ENCODE results near the gene MUC6.

DNA sequence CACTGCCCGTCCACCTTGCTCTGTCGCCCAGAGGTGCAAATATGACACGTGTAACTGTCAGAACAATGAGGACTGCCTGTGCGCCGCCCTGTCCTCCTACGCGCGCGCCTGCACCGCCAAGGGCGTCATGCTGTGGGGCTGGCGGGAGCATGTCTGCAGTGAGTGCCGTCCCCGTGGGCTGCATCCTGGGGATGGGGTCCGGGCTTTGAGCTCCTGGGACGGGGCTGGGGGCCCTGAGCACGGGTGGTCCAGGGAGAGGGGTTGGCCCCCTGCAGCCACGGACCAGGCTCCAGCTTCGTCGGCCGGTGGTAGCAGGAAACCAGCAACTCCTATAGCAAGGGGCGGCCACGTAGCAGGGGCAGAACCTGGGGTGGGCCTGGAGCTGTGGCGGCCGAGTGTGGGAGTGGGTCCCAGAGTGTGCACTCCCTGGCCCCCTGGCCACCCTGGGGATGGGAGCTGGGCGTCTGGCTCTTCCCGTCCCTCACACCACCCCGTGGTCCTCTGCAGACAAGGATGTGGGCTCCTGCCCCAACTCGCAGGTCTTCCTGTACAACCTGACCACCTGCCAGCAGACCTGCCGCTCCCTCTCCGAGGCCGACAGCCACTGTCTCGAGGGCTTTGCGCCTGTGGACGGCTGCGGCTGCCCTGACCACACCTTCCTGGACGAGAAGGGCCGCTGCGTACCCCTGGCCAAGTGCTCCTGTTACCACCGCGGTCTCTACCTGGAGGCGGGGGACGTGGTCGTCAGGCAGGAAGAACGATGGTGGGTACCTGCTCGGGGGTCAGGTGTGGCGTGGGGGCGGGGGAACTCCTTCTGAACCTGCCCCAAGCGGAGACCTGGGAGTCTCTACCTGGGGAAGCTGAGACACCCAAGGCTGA, 48.3 kb upstream of the MUC6 start:
- TF ChIP-seq, protein P1, sequence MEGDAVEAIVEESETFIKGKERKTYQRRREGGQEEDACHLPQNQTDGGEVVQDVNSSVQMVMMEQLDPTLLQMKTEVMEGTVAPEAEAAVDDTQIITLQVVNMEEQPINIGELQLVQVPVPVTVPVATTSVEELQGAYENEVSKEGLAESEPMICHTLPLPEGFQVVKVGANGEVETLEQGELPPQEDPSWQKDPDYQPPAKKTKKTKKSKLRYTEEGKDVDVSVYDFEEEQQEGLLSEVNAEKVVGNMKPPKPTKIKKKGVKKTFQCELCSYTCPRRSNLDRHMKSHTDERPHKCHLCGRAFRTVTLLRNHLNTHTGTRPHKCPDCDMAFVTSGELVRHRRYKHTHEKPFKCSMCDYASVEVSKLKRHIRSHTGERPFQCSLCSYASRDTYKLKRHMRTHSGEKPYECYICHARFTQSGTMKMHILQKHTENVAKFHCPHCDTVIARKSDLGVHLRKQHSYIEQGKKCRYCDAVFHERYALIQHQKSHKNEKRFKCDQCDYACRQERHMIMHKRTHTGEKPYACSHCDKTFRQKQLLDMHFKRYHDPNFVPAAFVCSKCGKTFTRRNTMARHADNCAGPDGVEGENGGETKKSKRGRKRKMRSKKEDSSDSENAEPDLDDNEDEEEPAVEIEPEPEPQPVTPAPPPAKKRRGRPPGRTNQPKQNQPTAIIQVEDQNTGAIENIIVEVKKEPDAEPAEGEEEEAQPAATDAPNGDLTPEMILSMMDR (conservative IDR thresholded peaks at IDR 0.05), result no peak
- no peak for TF ChIP-seq EZH2 (IDR thresholded peaks at IDR 0.05; ENCODE audit: low read depth)
